HG02943 (cell line): ENCODE measurements around the gene SCD5.

Experiments used
- ATAC-seq: cut with Tn5 transposase; IDR thresholded peaks from one replicate; pipeline ENCODE4 v1.9.1; 2021; ENCODE audit warnings: mild to moderate bottlenecking, low read depth, moderate library complexity; ENCODE audit not compliant: unreplicated experiment

Gene SCD5

DNA sequence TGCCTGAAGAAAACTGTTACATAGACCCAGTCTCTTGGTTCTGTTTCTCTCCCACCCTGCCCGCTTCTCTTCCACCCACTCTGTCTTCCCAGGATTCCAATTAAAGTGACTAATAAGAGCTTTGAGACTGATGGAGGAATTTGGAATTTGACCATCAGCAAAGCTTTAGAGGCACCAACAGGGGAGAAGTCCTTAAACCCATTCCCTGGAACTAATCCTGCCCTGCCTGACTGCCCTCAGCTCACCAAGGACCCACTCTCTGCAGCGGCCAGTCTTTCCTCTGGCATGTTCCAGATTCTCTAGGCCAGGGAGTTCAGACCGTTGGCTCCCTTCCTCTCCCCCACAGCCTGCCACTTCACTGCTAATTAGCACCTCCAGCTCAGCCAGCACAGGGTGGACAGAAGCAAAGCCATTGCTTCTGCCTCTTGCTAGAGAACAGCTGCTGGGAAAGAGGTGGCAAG lies 23.9 kb downstream of the SCD5 start:
- no peak for ATAC-seq

DNA sequence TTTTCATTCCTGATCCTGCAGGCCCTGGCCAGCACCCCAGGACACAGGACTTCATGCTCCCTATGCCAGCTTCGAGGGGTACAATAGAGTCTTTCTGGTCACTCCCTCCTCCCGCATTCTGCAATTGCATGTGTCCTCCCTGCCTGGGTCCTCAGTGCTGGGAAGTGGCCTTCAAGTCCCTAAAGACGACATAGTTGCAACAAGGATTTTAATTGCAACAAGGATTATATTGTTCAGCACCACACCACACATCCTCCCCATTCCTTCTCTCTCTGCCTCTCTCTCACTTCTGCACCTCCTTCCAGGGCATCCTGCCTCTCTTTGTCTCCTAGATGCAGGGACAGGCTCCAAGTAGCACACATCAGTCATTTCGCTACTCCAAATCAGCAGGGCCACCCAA lies 25.5 kb downstream of the SCD5 start:
- ATAC-seq = no peak

DNA sequence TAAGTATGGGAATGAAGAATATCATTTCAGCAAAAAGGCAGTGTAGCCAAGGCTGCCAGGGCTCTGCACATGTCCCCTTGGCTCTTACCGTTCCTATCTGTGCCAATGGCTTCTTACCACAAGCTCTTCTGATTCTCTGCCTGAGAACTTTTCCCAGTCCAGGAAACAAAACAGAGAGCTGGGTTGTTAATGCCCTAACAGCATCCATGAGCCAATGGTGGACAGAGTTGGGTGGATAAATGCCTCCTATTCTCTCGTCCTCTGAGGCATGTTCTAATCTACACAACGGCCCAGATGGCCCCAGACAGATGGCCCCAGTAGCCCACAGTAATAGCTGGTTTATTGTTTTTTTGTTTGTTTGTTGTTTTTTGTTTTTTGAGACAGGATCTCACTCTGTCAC lies 28.0 kb downstream of the SCD5 start:
- ATAC-seq = no peak

DNA sequence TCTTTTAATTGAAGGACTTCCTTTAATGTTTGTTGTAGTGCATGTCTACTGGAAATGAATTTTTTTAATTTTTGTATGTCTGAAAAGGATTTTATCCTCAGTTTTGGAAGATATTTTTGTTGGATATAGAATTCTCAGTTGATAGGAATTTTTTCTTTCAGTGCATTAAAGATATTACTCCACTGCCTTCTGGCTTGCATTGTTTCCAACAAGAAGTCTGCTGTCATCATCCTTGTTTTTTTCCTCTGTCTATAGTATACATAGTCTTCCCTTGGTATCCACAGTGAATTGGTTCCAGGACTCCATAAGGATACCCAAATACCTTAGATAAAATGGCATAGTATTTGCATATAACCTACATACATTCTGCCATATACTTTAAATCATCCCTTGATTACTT lies 33.5 kb downstream of the SCD5 start:
- ATAC-seq = no peak

DNA sequence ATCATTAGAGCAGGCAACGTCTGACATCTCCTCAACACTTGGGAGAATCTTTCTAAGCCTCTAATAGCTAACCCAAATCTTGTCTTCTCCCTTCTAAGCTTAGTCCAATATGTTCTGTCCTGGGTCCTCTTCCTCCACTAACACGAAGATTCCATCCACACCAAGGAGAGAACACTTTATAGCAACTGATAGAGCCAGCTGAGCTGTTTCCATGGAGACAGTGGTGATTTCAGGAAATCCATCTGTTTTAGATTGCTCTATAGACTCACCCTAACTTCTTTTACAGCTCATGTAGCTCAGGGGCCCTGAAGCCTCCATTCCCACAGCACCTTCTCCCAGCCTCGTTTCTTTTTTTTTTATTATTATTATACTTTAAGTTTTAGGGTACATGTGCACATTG lies 37.4 kb downstream of the SCD5 start:
- ATAC-seq = no peak

DNA sequence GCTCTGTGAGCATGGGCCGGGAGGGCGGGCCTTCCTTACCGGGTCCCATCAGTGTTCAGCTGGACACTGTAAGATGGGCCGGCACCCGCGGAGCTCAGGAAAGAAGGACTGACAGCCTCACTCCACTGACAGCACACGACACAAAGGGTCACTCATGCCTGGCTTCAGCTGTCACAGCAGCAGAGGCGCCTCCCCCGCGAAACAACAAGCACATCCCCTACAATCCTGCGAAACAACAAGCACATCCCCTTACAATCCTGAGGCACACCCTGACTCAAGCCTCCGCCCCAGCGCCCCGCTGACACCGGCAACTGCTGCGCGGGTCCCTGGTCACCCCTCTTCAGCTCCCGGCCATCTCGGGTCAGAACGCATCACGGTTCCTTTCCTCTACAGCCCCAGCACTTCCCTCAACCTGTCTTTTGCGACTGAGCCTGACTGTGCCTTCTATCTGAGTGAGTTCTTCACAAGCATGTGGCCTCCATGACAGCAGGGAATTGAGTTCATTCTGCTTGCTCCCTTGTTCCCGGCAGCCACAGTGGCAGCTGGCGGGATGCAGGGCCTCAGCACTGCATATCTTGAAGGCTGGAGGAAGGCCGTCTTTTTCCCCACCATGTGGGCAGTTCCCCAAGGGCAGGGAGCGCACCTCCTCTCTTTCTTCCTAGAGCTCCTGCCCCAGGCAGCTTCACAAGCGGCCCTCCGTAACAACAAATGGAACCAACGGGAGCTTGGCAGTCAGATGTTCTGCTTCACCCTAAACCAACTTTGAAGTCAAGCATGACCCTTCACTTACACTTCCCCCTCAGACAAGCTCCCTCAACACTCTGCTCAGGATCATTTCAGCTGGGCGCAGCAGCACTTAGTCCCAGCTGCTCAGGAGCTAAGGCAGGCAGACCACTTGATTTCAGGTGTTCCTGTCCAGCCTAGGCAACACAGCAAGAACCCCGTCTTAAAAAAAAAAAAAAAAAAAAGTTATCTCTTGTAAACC lies 39.6 kb downstream of the SCD5 start:
- ATAC-seq = no peak

DNA sequence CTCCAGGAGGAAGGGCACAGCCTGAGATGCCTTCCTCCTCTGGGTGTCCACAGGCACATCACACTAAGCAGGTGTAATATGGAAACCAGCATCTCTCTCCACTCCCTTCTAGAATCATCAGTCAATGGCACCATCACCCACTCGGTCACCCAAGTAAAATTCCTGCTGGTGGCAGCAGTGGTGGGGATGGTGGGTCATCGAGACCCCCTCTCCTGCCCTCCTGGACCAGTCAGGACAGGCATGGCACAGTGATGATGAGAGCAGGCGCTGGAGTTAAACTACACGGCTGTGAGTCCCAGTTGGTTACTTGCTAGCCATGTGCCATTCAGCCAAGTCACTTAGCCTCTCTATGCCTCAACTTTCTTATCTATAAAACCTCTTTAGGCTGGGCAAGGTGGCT lies 42.5 kb downstream of the SCD5 start:
- no peak for ATAC-seq

DNA sequence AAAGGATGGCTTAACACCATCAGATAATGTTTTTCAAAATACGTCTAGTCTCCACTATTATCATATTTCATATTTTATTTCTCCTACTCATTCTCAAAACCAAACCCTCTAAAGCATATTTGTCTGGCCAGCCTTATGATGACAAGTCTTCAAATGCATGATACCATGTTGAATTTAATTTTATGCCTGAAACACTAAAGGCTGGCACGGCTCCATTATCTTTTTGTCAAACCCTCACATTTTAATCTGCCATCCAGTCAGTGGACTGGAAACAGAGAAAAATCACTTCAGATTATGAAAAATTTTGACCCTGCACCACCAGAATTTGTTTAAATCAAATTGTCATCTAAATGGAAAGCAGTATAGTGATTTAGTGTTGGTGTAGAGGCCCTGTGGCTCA lies 42.9 kb downstream of the SCD5 start:
- no peak for ATAC-seq

DNA sequence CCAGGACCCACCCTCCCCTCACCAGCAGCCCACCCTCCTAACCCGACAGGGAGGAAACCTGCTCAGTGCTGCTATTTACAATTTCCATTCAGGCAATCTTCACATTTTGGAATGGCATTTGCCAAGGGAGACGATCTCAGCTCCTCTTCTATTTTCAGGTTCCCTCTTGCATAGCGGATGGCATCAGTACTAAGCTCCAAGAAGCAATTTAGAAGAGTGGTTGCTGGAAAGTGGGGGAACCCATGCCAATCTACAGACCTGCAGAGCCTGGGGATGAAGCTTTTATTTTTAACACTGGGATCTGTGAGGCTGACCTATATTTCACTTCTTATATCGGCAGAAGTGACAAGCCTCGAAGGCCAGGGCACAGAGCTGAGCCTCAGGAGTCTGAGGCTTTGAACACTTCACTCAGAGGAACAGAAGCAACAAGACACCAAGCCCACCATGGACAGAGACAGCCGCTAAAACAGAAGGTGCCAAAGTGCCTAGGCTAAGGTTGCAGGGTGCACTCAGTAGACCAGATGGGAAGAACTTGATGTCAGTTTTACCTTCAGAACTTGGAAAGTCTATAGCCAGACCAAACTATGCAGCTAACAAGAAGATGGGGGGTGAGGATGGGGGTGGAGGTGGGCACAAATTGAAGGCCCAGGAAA lies 44.0 kb downstream of the SCD5 start:
- no peak for ATAC-seq

DNA sequence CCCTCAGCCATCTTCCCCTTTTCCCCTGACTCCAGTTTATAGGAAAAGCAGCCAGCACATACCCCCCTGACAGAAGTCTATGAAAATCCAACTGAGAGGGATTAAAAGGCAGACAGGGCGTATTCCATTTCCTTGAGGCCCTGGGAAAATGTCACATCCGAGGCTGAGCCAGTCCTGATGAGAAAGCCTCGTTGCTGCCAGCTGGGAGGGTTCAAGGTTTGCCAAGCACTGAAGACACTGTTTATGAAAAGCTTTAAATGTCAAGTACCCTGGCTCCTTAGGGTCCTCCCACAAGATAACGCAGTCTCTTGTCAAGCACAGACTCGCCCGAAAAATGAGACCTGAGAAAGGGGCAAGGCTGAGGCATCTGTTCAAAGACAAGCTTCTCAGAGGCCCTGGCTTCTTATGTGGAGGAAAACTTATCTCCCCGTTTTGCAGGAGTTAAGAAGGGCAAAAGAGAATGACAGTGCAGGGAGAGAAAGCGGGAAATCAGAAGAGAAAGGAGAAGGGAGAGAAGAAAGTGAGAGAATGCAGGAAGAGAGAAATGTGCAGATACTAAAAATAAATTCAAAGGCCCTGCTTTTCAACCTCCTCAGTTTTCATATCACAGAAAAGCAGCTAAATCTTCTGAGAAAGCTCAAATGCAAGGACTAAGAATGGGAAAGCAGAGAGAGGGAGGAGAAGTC lies 44.7 kb downstream of the SCD5 start:
- no peak for ATAC-seq

DNA sequence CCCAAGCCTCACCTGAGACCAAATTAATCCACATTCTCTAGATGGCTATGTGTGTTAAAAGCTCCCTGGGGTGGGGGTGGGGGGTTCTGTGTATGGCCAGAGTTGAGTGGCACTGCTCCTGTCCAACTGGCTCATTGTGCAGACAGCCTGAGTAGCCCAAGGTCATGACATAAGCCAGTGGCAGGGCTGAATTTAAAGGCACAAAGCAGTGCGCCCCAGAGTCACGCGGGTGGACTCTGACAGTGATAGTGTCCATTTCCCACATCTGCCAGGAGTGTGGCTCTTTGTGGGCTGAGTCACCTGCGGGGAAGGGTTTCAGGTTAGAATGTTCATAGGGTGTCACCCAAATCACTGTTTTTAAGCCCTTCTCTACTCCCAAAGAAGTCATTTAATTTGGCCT lies 45.4 kb downstream of the SCD5 start:
- ATAC-seq = no peak

DNA sequence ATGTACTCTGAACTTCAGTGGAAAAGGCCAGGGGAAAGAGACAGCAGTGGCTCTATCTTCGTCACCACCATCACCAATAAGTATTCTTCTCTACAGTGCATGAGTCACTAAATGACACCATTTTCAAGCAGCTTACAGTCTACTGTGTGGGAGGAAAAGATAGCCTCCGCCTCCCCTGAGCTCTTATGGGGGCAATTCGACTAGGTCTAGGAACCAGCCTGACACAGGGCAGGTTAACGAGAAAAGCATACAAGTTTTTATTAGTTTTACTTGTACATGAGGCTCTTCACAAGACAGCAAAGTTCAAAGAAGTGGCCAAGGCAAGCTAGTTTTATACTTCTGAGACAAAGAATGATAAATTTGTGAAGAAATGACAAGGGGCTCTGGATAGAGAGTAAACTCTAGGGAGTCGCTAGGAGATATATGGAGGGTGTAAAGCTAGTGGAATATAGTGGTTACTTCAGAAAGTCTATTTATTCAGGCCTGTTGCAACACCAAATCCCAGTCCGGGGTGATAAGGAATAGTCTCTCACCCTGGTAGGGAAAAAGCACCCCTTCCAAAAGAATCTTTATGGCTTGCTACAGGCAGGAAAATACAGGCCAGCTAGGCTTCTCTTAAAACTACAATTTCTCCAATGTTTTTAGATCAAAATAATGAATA lies 49.7 kb downstream of the SCD5 start:
- no peak for ATAC-seq

DNA sequence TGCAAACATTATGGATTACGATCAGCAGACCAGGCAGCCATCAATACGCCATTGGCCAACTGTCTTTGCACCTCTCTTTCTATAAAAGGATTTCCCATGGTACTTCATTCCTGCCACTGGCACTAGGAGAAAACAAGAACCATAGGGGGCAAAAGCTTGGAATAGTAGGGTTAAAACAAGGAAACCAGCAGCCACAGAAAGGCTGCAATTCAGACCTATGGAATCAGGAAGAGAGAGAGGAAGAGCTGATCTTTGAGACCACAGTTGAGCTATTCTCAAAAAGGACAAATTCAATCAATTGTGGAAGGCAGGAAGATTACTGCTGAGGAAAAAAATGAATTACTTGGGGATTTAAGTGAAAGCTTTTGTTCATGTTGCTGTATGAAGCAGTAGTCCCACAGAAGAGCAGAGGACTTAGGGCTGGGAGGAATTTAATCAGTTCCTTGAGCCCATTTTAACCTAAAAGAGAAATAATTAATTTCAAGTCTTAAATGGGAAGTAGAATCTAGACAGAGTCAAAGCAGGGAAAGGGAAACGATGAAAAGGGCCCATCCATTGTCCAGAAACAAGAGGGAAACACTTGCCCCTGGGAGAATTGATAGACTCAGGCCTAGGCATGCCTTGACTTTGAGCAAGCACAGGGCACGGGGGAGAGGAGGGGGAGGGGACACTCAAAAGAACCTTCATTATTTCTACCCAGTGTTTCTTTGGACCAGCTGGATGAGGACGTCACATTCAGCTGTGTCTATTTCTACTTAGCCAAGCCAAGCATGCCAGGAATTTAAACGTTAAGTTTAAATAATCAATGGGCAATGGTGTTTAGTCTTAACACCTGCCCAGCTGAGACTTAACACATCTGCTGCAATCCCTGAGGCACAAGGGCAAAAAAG lies 50.7 kb downstream of the SCD5 start:
- ATAC-seq = no peak

DNA sequence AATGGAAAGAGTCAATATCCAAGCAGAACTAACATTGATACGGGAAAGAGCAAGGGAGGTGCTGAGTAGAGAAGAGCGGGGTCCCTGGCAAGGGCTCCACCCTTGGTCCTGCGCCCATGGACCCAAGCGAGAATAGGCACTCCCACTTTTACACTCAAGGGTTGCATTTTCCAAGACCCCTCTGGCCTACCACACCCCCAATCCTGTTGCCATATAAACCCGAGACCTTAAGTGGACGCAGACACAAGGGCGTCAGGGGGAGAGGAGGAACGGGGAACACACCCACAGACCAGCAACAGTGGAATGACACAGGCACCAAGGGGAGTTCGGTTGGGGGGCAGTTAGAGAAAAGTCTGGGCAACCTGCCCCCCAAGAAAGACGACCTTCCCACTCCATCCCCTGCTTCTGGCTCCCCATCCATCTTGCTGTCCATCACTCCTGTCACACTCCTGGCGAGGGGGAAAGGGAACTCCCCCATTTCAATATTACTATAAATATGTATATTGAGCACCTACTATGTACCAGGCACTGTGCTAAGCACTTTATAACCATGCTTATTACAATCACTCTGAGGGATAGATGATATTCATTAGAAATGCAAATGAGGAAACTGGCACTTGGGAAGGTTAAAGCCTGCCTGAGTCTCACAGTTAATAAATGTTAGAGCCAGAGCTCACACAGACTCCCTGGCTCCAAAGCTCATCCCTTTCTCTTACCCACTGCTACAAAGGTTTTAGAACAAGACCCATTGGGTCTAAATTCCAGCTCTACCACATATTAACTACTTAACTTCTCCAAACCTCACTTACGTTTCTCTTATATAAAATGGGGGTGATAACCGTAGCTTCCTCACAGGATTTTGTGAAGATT lies 51.7 kb downstream of the SCD5 start:
- no peak for ATAC-seq

DNA sequence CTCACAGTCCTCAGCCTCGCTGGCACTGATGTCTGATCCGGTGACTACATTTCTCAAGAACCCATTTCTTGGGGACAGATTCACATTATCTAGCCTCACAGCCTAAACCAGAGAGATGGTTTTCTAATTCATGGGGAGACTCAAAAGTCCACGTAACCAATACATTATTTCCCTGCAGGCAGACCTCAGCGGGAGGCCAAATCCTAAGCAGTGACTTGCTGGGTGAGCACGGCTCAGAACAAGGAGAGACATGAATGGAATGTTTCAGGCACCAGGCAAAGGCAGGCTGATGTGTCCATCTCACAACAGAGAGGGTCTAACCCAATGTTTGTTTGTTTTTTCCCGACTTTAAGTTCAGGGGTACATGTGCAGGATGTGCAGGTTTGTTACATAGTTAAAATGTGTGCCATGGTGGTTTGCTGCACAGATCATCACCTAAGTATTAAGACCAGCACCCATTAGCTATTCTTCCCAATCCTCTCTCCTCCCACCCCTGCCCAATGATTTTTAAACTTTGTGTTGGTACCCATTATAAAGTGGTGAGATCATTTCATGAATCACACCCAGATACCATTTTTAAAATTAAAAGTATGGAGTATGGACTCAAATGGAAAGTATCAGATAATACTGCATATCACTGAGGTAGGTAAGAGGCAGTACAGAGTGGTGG lies 53.3 kb downstream of the SCD5 start:
- ATAC-seq = no peak

DNA sequence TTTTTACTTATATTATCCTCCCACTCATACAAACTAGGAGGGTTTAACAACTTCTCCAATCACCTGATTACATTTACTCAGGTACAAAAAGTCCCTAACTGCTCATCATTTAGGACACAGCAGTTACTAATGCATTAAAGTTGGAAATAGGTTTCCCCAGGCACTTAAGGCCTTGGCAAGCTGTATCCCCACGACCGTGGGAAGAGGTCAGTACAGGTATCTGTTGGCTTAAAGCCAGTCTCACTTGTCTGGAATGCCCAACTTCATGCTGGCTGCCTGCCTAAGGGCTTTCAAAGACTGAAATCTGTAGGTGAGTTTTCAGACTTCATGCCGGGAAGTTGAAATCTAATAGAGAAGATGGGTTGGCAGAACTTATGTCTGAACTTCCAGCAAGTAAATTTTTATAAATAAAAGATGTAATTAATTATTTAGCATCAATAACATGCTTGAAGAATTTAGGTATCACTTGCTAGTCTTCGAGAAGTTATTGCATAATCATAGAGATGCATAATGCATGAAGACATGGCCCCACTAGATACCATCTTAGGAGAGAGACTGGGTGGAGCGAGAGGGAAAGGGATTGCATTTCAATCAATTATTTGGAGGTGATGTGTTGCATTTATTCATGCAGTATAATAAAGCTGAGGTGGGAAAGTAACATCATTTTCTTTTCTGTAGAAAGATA lies 54.2 kb downstream of the SCD5 start:
- ATAC-seq = no peak

DNA sequence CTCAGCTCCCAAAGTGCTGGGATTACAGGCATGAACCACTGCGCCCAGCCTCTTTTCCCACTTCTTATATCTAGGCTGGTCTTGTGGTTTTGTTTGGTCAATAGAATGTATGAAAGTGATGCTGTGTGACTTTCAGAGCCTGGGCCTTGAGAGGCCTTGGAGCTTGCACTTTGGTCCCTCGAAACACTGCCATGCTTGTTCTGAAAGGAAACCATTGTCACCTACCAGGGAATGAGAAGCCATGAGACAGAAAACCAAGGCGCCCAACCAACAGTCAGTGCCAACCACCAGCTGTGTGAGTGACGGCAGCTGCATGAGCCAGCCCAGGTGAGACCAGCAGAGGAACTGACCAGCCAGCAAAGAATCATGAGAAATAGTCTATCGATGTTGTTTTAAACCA lies 57.4 kb downstream of the SCD5 start:
- no peak for ATAC-seq
